GM12878 (cell line): Measurements from ENCODE around the gene ID4. TPM values are rescaled to one million over a fixed set of nuclear protein-coding genes. Genes with fewer than 3 reads are reported as not detected.

Experiments
- ATAC-seq: fragments of 200-7000 bp; cut with Tn5 transposase; 3 replicates; pipeline ENCODE4 v1.9.1; 2020; ENCODE audit warnings: mild to moderate bottlenecking, moderate library complexity
- BruUV-seq: library from RNA; stranded (reverse); fragments of 400-500 nt; replicated peaks from 2 replicates; lab custom pipeline; 2021; lab: Mats Ljungman, UMichigan
- CTCF ChIA-PET: fragments of 300-600 bp; sonication (Branson Sonifier 250); formaldehyde crosslinking; extraction: SDS; loops from one replicate; lab custom pipeline; 2021; ENCODE audit warnings: inconsistent platforms; lab: Yijun Ruan, JAX
- POLR2A ChIA-PET: fragments of 350-600 bp; formaldehyde crosslinking; extraction: SDS; loops from one replicate; lab custom pipeline; 2021; ENCODE audit warnings: inconsistent platforms; lab: Charles Lee
- RAD21 ChIA-PET: fragments of 300-600 bp; sonication (Branson Sonifier 250); formaldehyde crosslinking; loops from one replicate; lab custom pipeline; 2023; ENCODE audit warnings: antibody characterized with exemption; ENCODE audit not compliant: unreplicated experiment; lab: Charles Lee
- SMC1A ChIA-PET: fragments of 300-600 bp; sonication (Branson Sonifier 250); formaldehyde crosslinking; loops from one replicate; lab custom pipeline; 2023; ENCODE audit not compliant: unreplicated experiment, uncharacterized antibody; lab: Charles Lee
- DNase-seq: peaks from one replicate; pipeline ENCODE4 v3.0.0-alpha.2; 2011; ENCODE audit warnings: low read depth, low spot score
- FAIRE-seq: peaks from 3 replicates; lab custom pipeline; 2011; peaks lifted over from hg19 to GRCh38; lab: Jason Lieb, UNC
- H2AFZ ChIP-seq: 2 replicates; pipeline ENCODE4 v1.6.0; 2011; ENCODE audit warnings: low read depth, low read length, control low read depth; ENCODE audit not compliant: control insufficient read depth
- H3K27ac ChIP-seq: 2 replicates; pipeline ENCODE4 v1.5.1; 2011; ENCODE audit warnings: control low read depth; ENCODE audit not compliant: control insufficient read depth, insufficient read depth
- H3K27me3 ChIP-seq, 2 experiments: replicated peaks in 1 of 2; 2 replicates each; pipeline versions ENCODE4 v1.6.0 to v1.6.1; 2011; ENCODE audit warnings: low read length in 1 of 2; ENCODE audit not compliant: control insufficient read depth in 2 of 2, insufficient read depth in 2 of 2
- H3K36me3 ChIP-seq, 2 experiments: 2 replicates each; pipeline ENCODE4 v1.5.1; 2011; ENCODE audit warnings: low read length in 1 of 2; ENCODE audit not compliant: control insufficient read depth in 2 of 2, insufficient read depth in 2 of 2
- H3K4me1 ChIP-seq: 2 replicates; pipeline ENCODE4 v1.6.1; 2011; ENCODE audit warnings: mild to moderate bottlenecking, low read length, moderate library complexity, mixed read lengths; ENCODE audit not compliant: control insufficient read depth, insufficient read depth
- H3K4me2 ChIP-seq: 2 replicates; pipeline ENCODE4 v1.6.0; 2011; ENCODE audit warnings: control low read depth; ENCODE audit not compliant: control insufficient read depth, insufficient read depth
- H3K4me3 ChIP-seq: fragments of 200-600 bp; sonication (generic); 2 replicates; pipeline ENCODE4 v1.5.1; 2016
- H3K79me2 ChIP-seq: 2 replicates; pipeline ENCODE4 v1.6.0; 2011; ENCODE audit warnings: low read length; ENCODE audit not compliant: control insufficient read depth, insufficient read depth
- H3K9ac ChIP-seq: 2 replicates; pipeline ENCODE4 v1.8.0; 2011; ENCODE audit warnings: low read length, control low read depth, mixed read lengths; ENCODE audit not compliant: control insufficient read depth, insufficient read depth
- H3K9me3 ChIP-seq: replicated peaks from 3 replicates; pipeline ENCODE4 v1.5.1; 2011; ENCODE audit warnings: mild to moderate bottlenecking, low read length; ENCODE audit not compliant: control insufficient read depth, insufficient read depth
- H4K20me1 ChIP-seq: 2 replicates; pipeline ENCODE4 v1.6.0; 2011; ENCODE audit not compliant: control insufficient read depth, insufficient read depth
- BRCA1 ChIP-seq: IDR thresholded peaks from 2 replicates; pipeline ENCODE4 v1.6.1; 2011; ENCODE audit warnings: low read depth, low read length, improper control_type of control experiment
- EGR1 ChIP-seq, 2 experiments: IDR thresholded peaks; 1 replicate in 1 of 2; 2 replicates in 1 of 2; pipeline ENCODE4 v1.6.1; 2011 to 2012; ENCODE audit warnings: low read depth in 2 of 2, low read length in 2 of 2, borderline replicate concordance in 1 of 2, mild to moderate bottlenecking in 1 of 2, moderate library complexity in 1 of 2
- FOXK2 ChIP-seq: fragments of 450-650 bp; IDR thresholded peaks from 2 replicates; pipeline ENCODE4 v1.6.1; 2017; ENCODE audit warnings: mild to moderate bottlenecking, moderate library complexity
- GATAD2B ChIP-seq: fragments of 450-650 bp; conservative IDR thresholded peaks from 2 replicates; pipeline ENCODE4 v1.6.1; 2017; ENCODE audit warnings: low read depth, mild to moderate bottlenecking, moderate library complexity
- IKZF1 ChIP-seq: fragments of 450-650 bp; conservative IDR thresholded peaks from 2 replicates; pipeline ENCODE4 v1.6.1; 2017; ENCODE audit warnings: antibody characterized with exemption, mild to moderate bottlenecking
- NFYB ChIP-seq: IDR thresholded peaks from 2 replicates; pipeline ENCODE4 v1.6.1; 2011; ENCODE audit warnings: low read depth, mild to moderate bottlenecking, low read length, improper control_type of control experiment, moderate library complexity; ENCODE audit not compliant: insufficient read depth
- NR2F1 ChIP-seq: fragments of 450-650 bp; conservative IDR thresholded peaks from 2 replicates; pipeline ENCODE4 v1.6.1; 2017; ENCODE audit warnings: mild to moderate bottlenecking
- PAX8 ChIP-seq: fragments of 450-650 bp; IDR thresholded peaks from 2 replicates; pipeline ENCODE4 v1.6.1; 2017; ENCODE audit warnings: mild to moderate bottlenecking, moderate library complexity
- TCF12 ChIP-seq: IDR thresholded peaks from 2 replicates; pipeline ENCODE4 v1.6.1; 2011; ENCODE audit warnings: low read depth, mild to moderate bottlenecking, low read length
- WGBS: methylation state at CpG from one replicate; pipeline ENCODE4 v1.1.6; 2016; ENCODE audit warnings: low lambda C conversion rate; ENCODE audit not compliant: insufficient replicate concordance, insufficient coverage; ENCODE audit errors: missing lambda C conversion rate; 5-methylcytosine and 5-hydroxymethylcytosine counted together
- in situ Hi-C: fragments of 300-500 bp; cut with MboI; formaldehyde crosslinking; loops from 9 replicates; pipeline ENCODE4 v1.14.3; 2018; ENCODE audit warnings: mixed read lengths
- intact Hi-C: fragments of 100-400 bp; cut with micrococcal nuclease; formaldehyde crosslinking; loops from one replicate; pipeline ENCODE4 v1.14.2; 2022; ENCODE audit not compliant: unreplicated experiment
- polyA plus RNA-seq, 11 experiments: library from polyadenylated mRNA; depleted of rRNA in 4 of 11; unstranded in 6 of 11; stranded (reverse) in 5 of 11; fragments of >200 nt; fragmentation: Nextera tagmentation in 4 of 11; fragmentation: Illumina TruSeq in 1 of 11; extraction: Ambion mirVana in 4 of 11; extraction: Trizol in 1 of 11; gene quantifications; 1 replicate in 1 of 11; 2 replicates in 10 of 11; pipeline versions ENCODE4 v1.2.1 to v1.2.3, GENCODE V29; 2011 to 2016; ENCODE audit warnings: inconsistent platforms in 2 of 11, missing spikeins in 2 of 11, low read depth in 1 of 11
- total RNA-seq, 4 experiments: library from RNA; depleted of rRNA in 3 of 4; stranded (reverse); fragments of >200 nt in 3 of 4; fragmentation: Illumina TruSeq in 1 of 4; extraction: Trizol in 1 of 4; gene quantifications; 2 replicates each; pipeline versions ENCODE4 v1.2.1 to v1.2.3, GENCODE V29; 2013 to 2021
- TF ChIP-seq, protein P1 (sequence below): fragments of 450-650 bp; formaldehyde crosslinking; IDR thresholded peaks from 2 replicates; pipeline ENCODE4 v1.4.0; 2022; ENCODE audit warnings: mild to moderate bottlenecking, moderate library complexity

ID4 gene
- total and polyA plus RNA-seq, 10 of the 15 experiments (the other 5 are each of a cell fraction or from before 2014, with no cell fraction given) = 0.09 TPM; not detected in 9

- TF ChIP-seq NFYB (no peak), BRCA1 (no peak), PAX8 (no peak), GATAD2B (no peak), IKZF1 (no peak), TCF12 (no peak), NR2F1 (no peak), EGR1 (IDR thresholded peaks at IDR 0.05; ENCODE audit: borderline replicate concordance in 1 of 2, low read depth in 2 of 2, low read length in 2 of 2) (no peak)
Observed at GRCh38 chr6:19866173-19866984, 29.2 kb downstream of the ID4 start (continued).

- Histone ChIP-seq H3K9ac (no peak overlapping the region), H3K27me3 (no peaks in the 10 kb centered on the region), H3K4me3 (no peak overlapping the region), H3K9me3 (no peaks in the 10 kb centered on the region), H2AFZ (no peak overlapping the region), H3K79me2 (no peaks in the 10 kb centered on the region), H3K27ac (no peak overlapping the region), H3K36me3 (no peaks in the 10 kb centered on the region), H3K4me1 (no peaks in the 10 kb centered on the region), H3K4me2 (no peak overlapping the region), H4K20me1 (no peaks in the 10 kb centered on the region)
- 10% methylated on average over 5 of the region's 5 CpGs for WGBS
- in situ Hi-C loops = no loop called here
- ATAC-seq (no peak), DNase-seq (no peak), FAIRE-seq (no peak)
- intact Hi-C loops = no loop called here
- ChIA-PET RAD21 (no interaction called here), CTCF (no interaction called here), POLR2A (no interaction called here), SMC1A (no interaction called here)
- no TSS peak for BruUV-seq
- TF ChIP-seq FOXK2 = no peak
- TF ChIP-seq, protein P1, sequence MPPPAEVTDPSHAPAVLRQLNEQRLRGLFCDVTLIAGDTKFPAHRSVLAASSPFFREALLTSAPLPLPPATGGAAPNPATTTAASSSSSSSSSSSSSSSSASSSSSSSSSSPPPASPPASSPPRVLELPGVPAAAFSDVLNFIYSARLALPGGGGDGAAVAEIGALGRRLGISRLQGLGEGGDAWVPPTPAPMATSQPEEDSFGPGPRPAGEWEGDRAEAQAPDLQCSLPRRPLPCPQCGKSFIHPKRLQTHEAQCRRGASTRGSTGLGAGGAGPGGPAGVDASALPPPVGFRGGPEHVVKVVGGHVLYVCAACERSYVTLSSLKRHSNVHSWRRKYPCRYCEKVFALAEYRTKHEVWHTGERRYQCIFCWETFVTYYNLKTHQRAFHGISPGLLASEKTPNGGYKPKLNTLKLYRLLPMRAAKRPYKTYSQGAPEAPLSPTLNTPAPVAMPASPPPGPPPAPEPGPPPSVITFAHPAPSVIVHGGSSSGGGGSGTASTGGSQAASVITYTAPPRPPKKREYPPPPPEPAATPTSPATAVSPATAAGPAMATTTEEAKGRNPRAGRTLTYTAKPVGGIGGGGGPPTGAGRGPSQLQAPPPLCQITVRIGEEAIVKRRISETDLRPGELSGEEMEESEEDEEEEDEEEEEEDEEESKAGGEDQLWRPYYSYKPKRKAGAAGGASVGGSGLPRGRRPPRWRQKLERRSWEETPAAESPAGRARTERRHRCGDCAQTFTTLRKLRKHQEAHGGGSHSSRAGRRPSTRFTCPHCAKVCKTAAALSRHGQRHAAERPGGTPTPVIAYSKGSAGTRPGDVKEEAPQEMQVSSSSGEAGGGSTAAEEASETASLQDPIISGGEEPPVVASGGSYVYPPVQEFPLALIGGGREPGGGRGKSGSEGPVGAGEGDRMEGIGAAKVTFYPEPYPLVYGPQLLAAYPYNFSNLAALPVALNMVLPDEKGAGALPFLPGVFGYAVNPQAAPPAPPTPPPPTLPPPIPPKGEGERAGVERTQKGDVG = no peak
Observed at GRCh38 chr6:19866985-19867627, 29.9 kb downstream of the ID4 start.
